Transverse colon (tissue), 4 donors: Measurements from ENCODE around the gene PRKAR1B. TPM values are rescaled to one million over a fixed set of nuclear protein-coding genes. Genes with fewer than 3 reads are reported as not detected.

Source experiments
- DNase-seq: peaks from one replicate; pipeline ENCODE4 v3.0.0-alpha.2; 2019
- H3K27ac ChIP-seq, 4 donors: fragments of 200-600 bp; sonication (generic); 2 replicates each; pipeline ENCODE4 v1.5.1; 2016 to 2018; ENCODE audit warnings: inconsistent platforms in 4 of 4
- H3K27me3 ChIP-seq: fragments of 200-600 bp; sonication (generic); 2 replicates; pipeline ENCODE4 v1.5.1; 2017; ENCODE audit warnings: inconsistent platforms
- H3K36me3 ChIP-seq, 4 donors: fragments of 200-600 bp; sonication (generic); 2 replicates each; pipeline ENCODE4 v1.5.1; 2017 to 2019; ENCODE audit warnings: inconsistent platforms in 4 of 4
- H3K4me1 ChIP-seq, 4 donors: fragments of 200-600 bp; sonication (generic); 2 replicates each; pipeline ENCODE4 v1.5.1; 2017 to 2020; ENCODE audit warnings: inconsistent platforms in 4 of 4
- H3K4me3 ChIP-seq, 4 donors: fragments of 200-600 bp; sonication (generic); 1 replicate in 1 of 4; 2 replicates in 3 of 4; pipeline versions ENCODE4 v1.5.1 to v1.6.1; 2017 to 2019; ENCODE audit warnings: inconsistent platforms in 4 of 4
- H3K9me3 ChIP-seq, 2 donors: fragments of 200-600 bp; sonication (generic); 2 replicates each; pipeline ENCODE4 v1.5.1; 2017 to 2019; ENCODE audit warnings: inconsistent platforms in 2 of 2
- EP300 ChIP-seq: sonication (generic); formaldehyde crosslinking; IDR thresholded peaks from one replicate; pipeline ENCODE4 v1.6.1; 2017; ENCODE audit warnings: antibody characterized with exemption, low read depth
- POLR2A ChIP-seq: fragments of 450-650 bp; IDR thresholded peaks from one replicate; pipeline ENCODE4 v1.6.1; 2016; ENCODE audit warnings: antibody characterized with exemption, mild to moderate bottlenecking, moderate library complexity
- POLR2AphosphoS5 ChIP-seq, 3 donors: sonication (generic); formaldehyde crosslinking; IDR thresholded peaks; one replicate each; pipeline ENCODE4 v1.6.1; 2016; ENCODE audit warnings: antibody characterized with exemption in 3 of 3
- WGBS, 2 donors: methylation state at CpG; one replicate each; pipeline ENCODE4 v1.1.5; 2018; ENCODE audit warnings: low coverage in 1 of 2; 5-methylcytosine and 5-hydroxymethylcytosine counted together
- in situ Hi-C, 4 donors: fragments of 200-750 bp; cut with MboI; loops; one replicate each; pipeline versions ENCODE4 v1.15.0 to v1.15.1; 2017; ENCODE audit warnings: low sequenced_read_pairs in 3 of 4, low pct_ligation_motif_present in 1 of 4, low pct_unique_long_range_greater_than_20kb in 1 of 4
- intact Hi-C: fragments of 100-400 bp; cut with DNase I; formaldehyde crosslinking; loops from one replicate; pipeline ENCODE4 v1.15.1; 2023; ENCODE audit warnings: low total_unique reads
- total RNA-seq, 4 donors: library from RNA; depleted of rRNA; stranded (reverse); fragments of >200 nt; gene quantifications; one replicate each; pipeline ENCODE4 v1.1.0, GENCODE V29; 2016
- TF ChIP-seq, protein P1 (sequence below), 5 experiments: fragments of 200-600 bp in 3 of 5; fragments of 450-650 bp in 2 of 5; sonication (generic) in 3 of 5; IDR thresholded peaks; 1 replicate in 2 of 5; 2 replicates in 3 of 5; pipeline ENCODE4 v1.5.1; 2016 to 2017; ENCODE audit warnings: antibody characterized with exemption in 5 of 5, inconsistent platforms in 3 of 5, mild to moderate bottlenecking in 2 of 5, moderate library complexity in 1 of 5

PRKAR1B gene
- total RNA-seq, 4 donors from 2014 or later, result 15.7 to 53.9 (median 16.9) TPM

DNA sequence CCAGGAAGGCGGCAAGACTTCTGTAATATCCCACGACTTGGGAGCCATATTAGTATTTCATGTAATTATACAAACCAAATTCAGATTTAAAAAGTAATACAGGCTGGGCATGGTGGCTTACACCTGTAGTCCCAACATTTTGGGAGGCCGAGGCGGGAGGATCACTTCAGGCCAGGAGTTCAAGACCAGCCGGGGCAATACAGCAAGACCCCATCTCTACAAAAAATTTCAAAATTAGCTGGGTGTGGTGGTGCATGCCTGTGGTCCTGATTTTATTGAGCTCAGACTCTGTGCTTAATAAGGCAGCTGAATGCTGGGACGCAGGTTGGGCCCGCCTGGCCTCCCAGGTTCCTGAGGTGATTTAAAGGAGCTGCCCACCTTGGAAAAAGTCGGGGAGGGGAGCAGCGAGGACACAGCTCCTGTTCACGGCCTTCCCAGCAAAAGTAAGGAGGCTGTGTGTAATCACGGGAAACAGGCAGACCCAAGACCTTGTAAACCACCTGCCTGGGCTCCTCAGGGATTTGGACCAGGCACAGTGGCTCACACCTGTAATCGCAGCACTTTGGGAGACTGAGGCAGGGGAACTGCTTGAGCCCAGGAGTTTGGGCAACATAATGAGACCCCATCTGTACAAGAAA is 93.6 kb downstream of the PRKAR1B start:
- Histone ChIP-seq H3K27me3 (no peaks in the 10 kb centered on the region), H3K4me3 (no peak overlapping the region), H3K4me1 (no peaks in the 10 kb centered on the region), H3K9me3 (no peaks in the 10 kb centered on the region), H3K36me3 (no peaks in the 10 kb centered on the region), H3K27ac (no peak overlapping the region)
- TF ChIP-seq POLR2AphosphoS5 (IDR thresholded peaks at IDR 0.05), result no peak
- TF ChIP-seq, protein P1, sequence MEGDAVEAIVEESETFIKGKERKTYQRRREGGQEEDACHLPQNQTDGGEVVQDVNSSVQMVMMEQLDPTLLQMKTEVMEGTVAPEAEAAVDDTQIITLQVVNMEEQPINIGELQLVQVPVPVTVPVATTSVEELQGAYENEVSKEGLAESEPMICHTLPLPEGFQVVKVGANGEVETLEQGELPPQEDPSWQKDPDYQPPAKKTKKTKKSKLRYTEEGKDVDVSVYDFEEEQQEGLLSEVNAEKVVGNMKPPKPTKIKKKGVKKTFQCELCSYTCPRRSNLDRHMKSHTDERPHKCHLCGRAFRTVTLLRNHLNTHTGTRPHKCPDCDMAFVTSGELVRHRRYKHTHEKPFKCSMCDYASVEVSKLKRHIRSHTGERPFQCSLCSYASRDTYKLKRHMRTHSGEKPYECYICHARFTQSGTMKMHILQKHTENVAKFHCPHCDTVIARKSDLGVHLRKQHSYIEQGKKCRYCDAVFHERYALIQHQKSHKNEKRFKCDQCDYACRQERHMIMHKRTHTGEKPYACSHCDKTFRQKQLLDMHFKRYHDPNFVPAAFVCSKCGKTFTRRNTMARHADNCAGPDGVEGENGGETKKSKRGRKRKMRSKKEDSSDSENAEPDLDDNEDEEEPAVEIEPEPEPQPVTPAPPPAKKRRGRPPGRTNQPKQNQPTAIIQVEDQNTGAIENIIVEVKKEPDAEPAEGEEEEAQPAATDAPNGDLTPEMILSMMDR (IDR thresholded peaks at IDR 0.05), result no peak
- TF ChIP-seq POLR2A, result no peak
- TF ChIP-seq EP300, result no peak
- WGBS, 2 donors, result 94 to 100% methylated on average over 1 to 12 of the region's 12 CpGs
- no peak for DNase-seq
- in situ Hi-C loops, result no loop called here
- intact Hi-C loops, result no loop called here

DNA sequence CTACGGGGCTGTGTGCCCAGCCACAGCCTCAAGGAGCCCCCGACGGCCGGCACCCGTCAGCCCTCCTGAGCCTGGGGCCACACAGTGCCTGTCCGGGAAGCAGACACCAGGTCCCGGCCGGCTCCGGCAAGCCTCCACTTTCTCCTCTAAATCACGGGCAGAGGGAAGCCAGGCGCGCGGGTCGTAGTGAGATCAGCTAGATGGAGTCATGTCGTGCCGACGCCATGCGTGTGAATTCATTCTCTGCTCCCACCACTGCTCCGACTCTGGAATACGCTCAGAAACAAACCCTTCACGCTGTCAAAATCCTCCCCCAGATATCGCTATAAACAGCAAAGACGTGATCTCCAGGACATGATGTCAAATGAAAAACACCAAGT is 94.3 kb downstream of the PRKAR1B start:
- in situ Hi-C loops (no loop called here), intact Hi-C loops (no loop called here)
- Histone ChIP-seq H3K27ac (no peak overlapping the region), H3K36me3 (no peaks in the 10 kb centered on the region), H3K9me3 (no peaks in the 10 kb centered on the region), H3K4me1 (no peaks in the 10 kb centered on the region), H3K27me3 (no peaks in the 10 kb centered on the region), H3K4me3 (no peak overlapping the region)
- DNase-seq, result no peak
- WGBS, 2 donors, result 92 to 94% methylated on average over 3 to 21 of the region's 23 CpGs
- TF ChIP-seq EP300, result no peak
- no peak for TF ChIP-seq POLR2A
- no peak for TF ChIP-seq POLR2AphosphoS5 (IDR thresholded peaks at IDR 0.05)
- TF ChIP-seq, protein P1 (IDR thresholded peaks at IDR 0.05), result no peak

DNA sequence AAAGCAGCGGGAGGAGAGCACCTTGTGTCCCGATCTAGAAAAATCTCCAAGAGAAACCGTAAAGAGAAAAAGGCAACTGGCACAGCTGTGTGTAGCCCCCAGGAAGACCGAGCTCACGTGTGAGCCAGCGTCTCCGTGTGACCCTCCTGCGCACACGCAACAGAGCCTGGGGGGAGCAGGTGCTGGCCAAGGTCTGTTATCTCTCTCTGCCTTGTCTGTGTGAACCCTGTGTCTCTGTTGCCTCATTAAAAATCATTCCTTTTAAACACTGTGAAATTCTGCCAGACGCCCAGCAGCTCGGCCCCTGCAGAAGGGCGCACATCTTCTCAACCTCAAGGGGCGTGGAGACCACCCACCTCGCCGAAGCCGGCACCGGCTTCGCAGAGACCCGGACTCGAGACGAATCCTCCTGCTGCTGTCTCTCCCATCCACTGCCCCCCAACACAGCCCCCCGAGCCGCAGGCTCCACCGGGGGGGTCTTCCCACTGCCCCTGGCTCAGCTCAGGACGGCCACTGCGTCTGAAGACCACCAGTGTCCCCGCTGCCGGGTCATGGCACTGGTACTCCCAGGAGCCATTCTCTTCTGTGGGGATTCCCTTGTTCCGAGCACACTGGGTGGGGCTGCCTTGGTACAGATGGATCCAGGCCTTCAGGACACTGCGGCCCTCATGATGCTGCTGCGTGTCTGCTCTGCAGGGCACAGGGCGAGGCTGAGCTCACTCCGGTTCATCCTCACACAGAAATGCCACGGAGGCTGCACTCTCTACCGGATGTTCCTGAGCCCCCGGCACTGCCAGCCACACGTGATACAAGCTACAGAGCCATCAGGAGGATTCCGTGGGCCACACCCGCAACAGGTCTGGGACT is 94.9 kb downstream of the PRKAR1B start:
- WGBS, 2 donors, result 86 to 93% methylated on average over 2 to 36 of the region's 39 CpGs
- in situ Hi-C loops (no loop called here), intact Hi-C loops (no loop called here)
- Histone ChIP-seq H3K4me3 (no peak overlapping the region), H3K4me1 (no peaks in the 10 kb centered on the region), H3K36me3 (no peaks in the 10 kb centered on the region), H3K27me3 (no peaks in the 10 kb centered on the region), H3K9me3 (no peaks in the 10 kb centered on the region), H3K27ac (no peak overlapping the region)
- DNase-seq, result no peak
- TF ChIP-seq POLR2AphosphoS5 (IDR thresholded peaks at IDR 0.05), result no peak
- TF ChIP-seq, protein P1 (IDR thresholded peaks at IDR 0.05), result no peak
- TF ChIP-seq POLR2A, result no peak
- TF ChIP-seq EP300, result no peak

DNA sequence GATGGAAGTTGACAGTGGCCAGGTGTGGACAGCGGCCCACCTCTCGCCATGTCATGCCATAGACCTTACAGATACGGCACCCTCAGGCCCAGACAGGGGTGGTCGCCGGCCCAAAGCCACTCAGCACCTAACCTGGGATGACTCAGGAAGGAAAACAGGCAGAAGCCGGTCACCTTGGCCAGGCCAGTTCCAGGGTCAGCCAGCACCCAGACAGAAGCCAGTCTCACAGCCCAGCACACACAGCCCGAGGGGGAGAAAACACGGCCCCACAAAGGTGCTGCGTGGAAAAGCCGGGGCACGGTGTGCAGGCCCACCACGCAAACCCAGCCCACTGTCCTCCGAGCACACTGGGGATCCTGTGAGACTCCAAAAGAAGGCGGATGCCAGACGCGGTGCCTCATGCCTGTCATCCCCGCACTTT is 95.8 kb downstream of the PRKAR1B start:
- DNase-seq, result no peak
- WGBS, 2 donors, result 95 to 96% methylated on average over 4 to 17 of the region's 17 CpGs
- Histone ChIP-seq H3K4me3 (no peak overlapping the region), H3K27me3 (no peaks in the 10 kb centered on the region), H3K27ac (no peak overlapping the region), H3K4me1 (no peaks in the 10 kb centered on the region), H3K36me3 (no peaks in the 10 kb centered on the region), H3K9me3 (no peaks in the 10 kb centered on the region)
- in situ Hi-C loops, result no loop called here
- TF ChIP-seq, protein P1 (IDR thresholded peaks at IDR 0.05), result no peak
- no peak for TF ChIP-seq EP300
- TF ChIP-seq POLR2A, result no peak
- intact Hi-C loops, result no loop called here
